ENCODE data around the gene OR11G2. TPM values are rescaled to one million over a fixed set of nuclear protein-coding genes. Genes with fewer than 3 reads are reported as not detected.

Gene OR11G2
- total and polyA plus RNA-seq, 2 experiments from 2014 or later: not detected

- Histone ChIP-seq H3K27me3 (ENCODE audit: insufficient read depth) (no peaks in the 10 kb centered on the region), H3K4me1 (ENCODE audit: insufficient read depth) (no peaks in the 10 kb centered on the region), H3K4me2 (no peak overlapping the region), H2AFZ (no peak overlapping the region), H3K4me3 (no peak overlapping the region), H3F3A (replicated peaks; ENCODE audit: low read depth) (no peaks in the 10 kb centered on the region), H3K36me3 (ENCODE audit: insufficient read depth) (no peaks in the 10 kb centered on the region), H4K20me1 (replicated peaks; ENCODE audit: insufficient read depth) (no peaks in the 10 kb centered on the region), H3K79me2 (replicated peaks; ENCODE audit: insufficient read depth) (no peaks in the 10 kb centered on the region), H3K9me2 (ENCODE audit: insufficient read depth) (no peaks in the 10 kb centered on the region), H3K27ac (ENCODE audit: low read depth) (no peak overlapping the region)
- Mint-ChIP-seq H3K27ac (no peak overlapping the region), H3K4me1 (no peaks in the 10 kb centered on the region), H3K4me3 (no peak overlapping the region), H3K27me3 (ENCODE audit: insufficient read depth, low read depth, poor library complexity) (peaks cover 2% of the 10 kb centered on the region), H3K36me3 (ENCODE audit: low read depth) (peaks cover 14% of the 10 kb centered on the region), H3K9me3 (peaks cover 93% of the 10 kb centered on the region)
- ATAC-seq (no peak), DNase-seq (ENCODE audit: low spot score) (no peak)
- TF ChIP-seq, protein P1, sequence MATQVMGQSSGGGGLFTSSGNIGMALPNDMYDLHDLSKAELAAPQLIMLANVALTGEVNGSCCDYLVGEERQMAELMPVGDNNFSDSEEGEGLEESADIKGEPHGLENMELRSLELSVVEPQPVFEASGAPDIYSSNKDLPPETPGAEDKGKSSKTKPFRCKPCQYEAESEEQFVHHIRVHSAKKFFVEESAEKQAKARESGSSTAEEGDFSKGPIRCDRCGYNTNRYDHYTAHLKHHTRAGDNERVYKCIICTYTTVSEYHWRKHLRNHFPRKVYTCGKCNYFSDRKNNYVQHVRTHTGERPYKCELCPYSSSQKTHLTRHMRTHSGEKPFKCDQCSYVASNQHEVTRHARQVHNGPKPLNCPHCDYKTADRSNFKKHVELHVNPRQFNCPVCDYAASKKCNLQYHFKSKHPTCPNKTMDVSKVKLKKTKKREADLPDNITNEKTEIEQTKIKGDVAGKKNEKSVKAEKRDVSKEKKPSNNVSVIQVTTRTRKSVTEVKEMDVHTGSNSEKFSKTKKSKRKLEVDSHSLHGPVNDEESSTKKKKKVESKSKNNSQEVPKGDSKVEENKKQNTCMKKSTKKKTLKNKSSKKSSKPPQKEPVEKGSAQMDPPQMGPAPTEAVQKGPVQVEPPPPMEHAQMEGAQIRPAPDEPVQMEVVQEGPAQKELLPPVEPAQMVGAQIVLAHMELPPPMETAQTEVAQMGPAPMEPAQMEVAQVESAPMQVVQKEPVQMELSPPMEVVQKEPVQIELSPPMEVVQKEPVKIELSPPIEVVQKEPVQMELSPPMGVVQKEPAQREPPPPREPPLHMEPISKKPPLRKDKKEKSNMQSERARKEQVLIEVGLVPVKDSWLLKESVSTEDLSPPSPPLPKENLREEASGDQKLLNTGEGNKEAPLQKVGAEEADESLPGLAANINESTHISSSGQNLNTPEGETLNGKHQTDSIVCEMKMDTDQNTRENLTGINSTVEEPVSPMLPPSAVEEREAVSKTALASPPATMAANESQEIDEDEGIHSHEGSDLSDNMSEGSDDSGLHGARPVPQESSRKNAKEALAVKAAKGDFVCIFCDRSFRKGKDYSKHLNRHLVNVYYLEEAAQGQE (IDR thresholded peaks at IDR 0.05; ENCODE audit: unreplicated experiment): no peak
- TF ChIP-seq ZNF331 (CRISPR knock-in tag; IDR thresholded peaks at IDR 0.05; ENCODE audit: low read depth) (no peak), CTCF (conservative IDR thresholded peaks at IDR 0.05; ENCODE audit: low read depth in 2 of 2) (no peak), ZNF114 (CRISPR knock-in tag; IDR thresholded peaks at IDR 0.05) (no peak), POLR2AphosphoS5 (IDR thresholded peaks at IDR 0.05; ENCODE audit: low read depth) (no peak), STAT1 (IDR thresholded peaks at IDR 0.05; ENCODE audit: unreplicated experiment) (no peak), JUNB (IDR thresholded peaks at IDR 0.05; ENCODE audit: unreplicated experiment) (no peak), EZH2 (IDR thresholded peaks at IDR 0.05; ENCODE audit: low read depth, unreplicated experiment) (no peak), CREB1 (CRISPR knock-in tag; IDR thresholded peaks at IDR 0.05; ENCODE audit: low read depth) (no peak)
- TF ChIP-seq, protein P2, sequence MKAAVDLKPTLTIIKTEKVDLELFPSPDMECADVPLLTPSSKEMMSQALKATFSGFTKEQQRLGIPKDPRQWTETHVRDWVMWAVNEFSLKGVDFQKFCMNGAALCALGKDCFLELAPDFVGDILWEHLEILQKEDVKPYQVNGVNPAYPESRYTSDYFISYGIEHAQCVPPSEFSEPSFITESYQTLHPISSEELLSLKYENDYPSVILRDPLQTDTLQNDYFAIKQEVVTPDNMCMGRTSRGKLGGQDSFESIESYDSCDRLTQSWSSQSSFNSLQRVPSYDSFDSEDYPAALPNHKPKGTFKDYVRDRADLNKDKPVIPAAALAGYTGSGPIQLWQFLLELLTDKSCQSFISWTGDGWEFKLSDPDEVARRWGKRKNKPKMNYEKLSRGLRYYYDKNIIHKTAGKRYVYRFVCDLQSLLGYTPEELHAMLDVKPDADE (IDR thresholded peaks at IDR 0.05): no peak
Measured at GRCh38 chr14:20184181-20184580, 6.5 kb upstream of the OR11G2 start.

DNA sequence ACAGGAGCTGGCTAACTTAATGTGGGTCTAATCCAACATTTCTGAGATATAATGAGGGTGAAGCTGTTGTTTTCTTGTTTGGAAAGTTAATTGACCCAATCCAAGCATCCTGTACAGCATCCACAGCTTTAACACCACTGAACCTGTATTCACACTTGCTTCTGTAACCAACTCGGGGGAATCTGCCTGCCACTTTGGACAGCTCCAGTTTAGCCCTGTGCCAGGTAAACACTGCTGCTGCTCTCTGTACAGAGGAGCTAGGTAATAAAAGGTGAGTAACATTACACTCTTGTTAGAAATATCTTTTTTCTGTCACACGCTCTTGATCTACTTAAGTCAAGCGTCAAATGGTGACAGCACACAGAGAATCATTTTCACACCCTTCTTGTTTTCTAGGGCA lies 700 bp downstream of the OR11G2 start:
- Histone ChIP-seq H3F3A (replicated peaks; ENCODE audit: low read depth) (no peaks in the 10 kb centered on the region), H2AFZ (no peak overlapping the region), H3K4me1 (ENCODE audit: insufficient read depth) (no peaks in the 10 kb centered on the region), H3K36me3 (ENCODE audit: insufficient read depth) (0 out of 2 replicates have a peak, but pooled peaks cover 14% of the 10 kb centered on the region), H3K4me3 (no peak overlapping the region), H3K79me2 (replicated peaks; ENCODE audit: insufficient read depth) (no peaks in the 10 kb centered on the region), H3K27ac (ENCODE audit: low read depth) (no peak overlapping the region), H4K20me1 (replicated peaks; ENCODE audit: insufficient read depth) (no peaks in the 10 kb centered on the region), H3K27me3 (ENCODE audit: insufficient read depth) (no peaks in the 10 kb centered on the region), H3K9me2 (ENCODE audit: insufficient read depth) (no peaks in the 10 kb centered on the region), H3K4me2 (no peak overlapping the region)
- no peak overlapping the region for H3K4me3 Mint-ChIP-seq
- peaks cover 2% of the 10 kb centered on the region for H3K27me3 Mint-ChIP-seq (ENCODE audit: insufficient read depth, low read depth, poor library complexity)
- H3K9me3 Mint-ChIP-seq: peaks cover 99% of the 10 kb centered on the region
- peaks cover 31% of the 10 kb centered on the region for H3K36me3 Mint-ChIP-seq (ENCODE audit: low read depth)
- H3K27ac Mint-ChIP-seq: no peak overlapping the region
- no peaks in the 10 kb centered on the region for H3K4me1 Mint-ChIP-seq
- no peak for DNase-seq (ENCODE audit: low spot score)
- ATAC-seq: no peak
- TF ChIP-seq CTCF (conservative IDR thresholded peaks at IDR 0.05; ENCODE audit: low read depth in 2 of 2) (no peak), STAT1 (IDR thresholded peaks at IDR 0.05; ENCODE audit: unreplicated experiment) (no peak), JUNB (IDR thresholded peaks at IDR 0.05; ENCODE audit: unreplicated experiment) (no peak), CREB1 (CRISPR knock-in tag; IDR thresholded peaks at IDR 0.05; ENCODE audit: low read depth) (no peak), ZNF331 (CRISPR knock-in tag; IDR thresholded peaks at IDR 0.05; ENCODE audit: low read depth) (no peak), EZH2 (IDR thresholded peaks at IDR 0.05; ENCODE audit: low read depth, unreplicated experiment) (no peak), NANOG (IDR thresholded peaks at IDR 0.05; ENCODE audit: borderline replicate concordance) (no peak)
- TF ChIP-seq, protein P1 (IDR thresholded peaks at IDR 0.05; ENCODE audit: unreplicated experiment): no peak
